Caki2 (cell line): Measurements from ENCODE around the gene PROKR1. TPM values are rescaled to one million over a fixed set of nuclear protein-coding genes. Genes with fewer than 3 reads are reported as not detected.
"Not testable (repeated sequence)": the region's sequence is repeated elsewhere in the genome, so short reads cannot be mapped to it uniquely, and the experiment has no call there.

ENCODE experiments used
- DNase-seq: peaks from one replicate; pipeline ENCODE4 v3.0.0-alpha.2; 2015; ENCODE audit warnings: low read depth
- in situ Hi-C: cut with HindIII; loops from 2 replicates; pipeline ENCODE4 v1.10.0; 2016; ENCODE audit warnings: low sequenced_read_pairs, low pct_unique_long_range_greater_than_20kb, mixed read lengths
- total RNA-seq: library from RNA; depleted of rRNA; stranded (reverse); fragments of >200 nt; shearing (Covaris generic); gene quantifications from 2 replicates; pipeline ENCODE4 v1.2.3, GENCODE V29; 2014; ENCODE audit warnings: low replicate concordance

Gene PROKR1
- total RNA-seq, 1 experiment from 2014 or later: not detected

DNA sequence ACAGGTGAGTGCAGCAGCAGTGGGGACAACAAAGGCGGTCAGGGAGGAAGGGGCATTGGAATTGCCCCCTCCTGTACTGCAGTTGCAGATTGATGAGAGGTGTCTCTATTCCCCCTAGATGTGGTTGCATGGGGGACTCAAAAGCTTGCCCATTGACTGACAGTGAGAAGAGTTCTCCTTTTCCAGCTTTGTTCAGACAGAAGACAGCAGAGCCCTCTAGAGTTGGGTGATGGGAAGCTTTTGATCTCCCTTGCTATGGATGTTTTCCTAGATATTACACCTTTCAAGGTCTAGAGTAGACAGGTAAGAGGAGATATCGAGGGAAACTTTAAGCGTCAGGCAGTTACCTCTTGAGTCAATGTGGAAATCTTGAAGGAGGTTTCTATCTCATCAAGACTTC lies 2.9 kb downstream of the PROKR1 start:
- no peak for DNase-seq
- in situ Hi-C loops: no loop called here

DNA sequence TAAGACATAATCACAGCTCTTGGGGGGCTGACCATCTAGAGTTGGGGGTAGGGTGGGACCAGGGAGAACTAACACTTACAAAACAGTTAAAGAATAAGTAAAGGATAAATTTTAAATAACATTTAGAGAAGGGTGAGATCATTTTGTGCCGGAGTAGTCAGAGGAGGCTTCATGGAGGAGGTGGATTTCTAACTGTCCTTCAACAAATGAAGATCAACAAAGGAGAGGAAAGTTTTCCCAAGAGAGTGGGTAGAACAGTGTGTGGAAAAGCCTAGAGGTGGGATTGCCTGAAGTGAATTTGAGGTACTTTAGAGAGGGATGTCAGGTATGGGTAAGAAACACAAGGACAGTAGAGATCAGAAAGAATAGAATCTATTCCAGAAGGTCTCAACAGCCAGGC lies 7.3 kb downstream of the PROKR1 start:
- no peak for DNase-seq
- in situ Hi-C loops: no loop called here

DNA sequence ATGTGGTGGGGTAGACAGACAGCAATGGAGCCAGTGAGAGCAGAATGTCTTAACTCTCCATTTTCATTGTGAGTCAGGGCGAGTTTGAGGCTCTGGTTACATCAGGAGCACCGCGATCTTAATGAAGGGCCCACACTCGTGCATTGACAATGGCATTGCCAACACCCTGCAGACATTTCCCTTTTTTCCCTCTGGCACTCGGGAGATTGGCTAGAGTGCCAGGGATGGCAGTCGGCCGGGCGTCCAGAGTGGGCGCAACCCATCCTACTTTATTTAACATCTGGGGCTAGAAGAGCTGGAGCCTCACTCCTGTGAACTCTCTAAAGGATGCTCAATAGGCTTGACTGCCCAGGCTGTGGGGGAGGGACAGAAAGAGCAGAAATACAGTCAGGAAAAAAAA lies 9.7 kb downstream of the PROKR1 start:
- in situ Hi-C loops: no loop called here
- DNase-seq: no peak

DNA sequence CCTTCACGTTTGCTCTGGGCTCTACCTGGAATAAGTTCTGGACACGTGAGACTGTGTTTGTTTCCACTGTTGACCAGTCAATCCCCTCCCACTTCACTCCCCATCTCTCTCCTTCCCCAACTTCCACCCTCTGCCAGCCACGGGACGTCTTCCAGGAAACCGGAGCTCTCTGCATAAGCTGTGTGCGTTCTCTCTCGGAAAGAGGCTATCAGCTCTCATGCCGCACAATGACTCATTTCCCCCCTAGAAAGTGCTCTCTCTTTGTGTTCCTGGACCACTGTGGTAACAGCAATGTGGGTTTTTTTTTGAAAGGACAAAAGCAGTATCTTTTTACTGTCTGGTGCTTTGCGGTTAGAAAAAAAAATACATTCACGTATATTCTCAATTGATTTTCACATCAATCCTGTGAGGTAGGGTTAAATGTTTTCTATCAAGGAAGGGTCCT lies 10.2 kb downstream of the PROKR1 start:
- no peak for DNase-seq
- in situ Hi-C loops: no loop called here

DNA sequence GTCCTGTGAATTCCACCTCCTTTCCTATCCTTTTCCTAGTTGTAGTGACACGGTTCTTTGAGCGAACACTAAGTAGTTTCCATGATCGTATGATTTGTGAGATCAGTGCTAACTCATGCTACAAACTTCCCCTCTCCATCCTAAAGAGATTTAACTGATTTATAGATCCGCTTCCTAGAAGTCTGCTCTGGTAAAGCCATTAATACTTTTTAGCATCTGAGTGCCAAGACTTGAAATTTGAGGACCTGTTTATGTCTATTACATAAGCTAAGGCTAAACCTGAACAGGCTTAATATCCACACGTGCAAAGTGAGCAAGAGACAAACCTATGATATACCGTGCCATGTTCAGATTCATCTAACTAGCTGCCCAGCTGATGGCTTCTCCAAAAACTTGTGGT lies 14.9 kb downstream of the PROKR1 start:
- in situ Hi-C loops: no loop called here

DNA sequence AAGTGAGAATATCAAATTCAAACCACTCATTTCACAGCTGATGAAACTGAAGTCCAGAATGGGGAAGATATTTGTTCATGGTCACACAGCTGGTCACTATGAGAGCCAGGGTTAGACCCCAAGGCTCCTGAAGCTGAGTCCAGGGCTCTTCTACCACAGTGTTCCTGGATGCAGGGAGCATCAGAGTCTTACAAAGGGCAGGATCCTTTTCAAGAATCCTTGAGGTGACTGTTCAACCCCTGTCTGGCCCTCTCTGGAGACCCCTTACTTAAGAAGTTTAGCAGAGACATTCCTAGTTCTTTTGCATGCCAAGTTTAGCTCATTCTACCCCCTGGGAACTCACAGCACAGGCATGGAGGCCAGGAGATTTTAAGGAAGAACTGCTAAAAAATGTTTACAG lies 15.7 kb downstream of the PROKR1 start:
- in situ Hi-C loops: no loop called here
- no peak for DNase-seq

More for the DNA sequence above, 14.9 kb downstream of the PROKR1 start:
- no peak for DNase-seq

DNA sequence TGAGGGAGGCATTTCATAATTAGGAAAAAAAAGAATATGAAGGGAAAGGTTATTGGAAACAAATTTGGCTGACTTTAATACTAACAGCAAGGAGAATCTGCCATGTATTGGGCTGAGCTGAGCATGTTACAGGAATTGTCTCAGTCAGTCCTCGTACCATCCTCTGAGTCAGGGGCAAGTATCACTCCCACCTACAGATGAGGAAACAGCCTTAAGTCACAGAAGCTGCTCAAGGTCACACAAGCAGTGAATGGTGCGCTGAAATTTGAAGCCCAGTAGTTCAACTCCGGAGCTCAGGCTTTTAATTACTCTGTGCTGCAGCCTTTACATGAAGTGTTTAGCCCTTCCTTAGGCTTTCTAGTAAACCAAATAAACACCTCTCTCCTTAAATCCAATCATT lies 17.3 kb downstream of the PROKR1 start:
- DNase-seq: no peak
- in situ Hi-C loops: no loop called here

DNA sequence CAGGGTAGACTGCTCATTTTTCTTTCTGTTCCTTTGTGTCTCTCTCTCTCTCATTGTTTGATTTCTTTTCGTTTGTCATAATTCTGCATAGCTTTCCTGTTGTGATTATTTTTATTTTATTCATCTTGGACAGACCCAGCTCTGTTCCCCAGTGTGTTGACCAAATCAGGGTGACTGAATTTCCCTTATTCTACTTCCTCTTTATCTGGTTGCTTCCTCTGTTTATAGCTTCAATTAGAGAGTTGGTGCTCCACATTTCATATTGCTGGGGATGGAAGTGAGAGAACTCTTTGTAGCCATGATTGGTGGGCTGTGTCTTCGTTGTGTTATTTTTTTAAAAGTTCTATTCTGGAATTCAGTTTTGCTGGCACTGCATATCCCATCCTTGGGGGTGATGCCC lies 19.1 kb downstream of the PROKR1 start:
- in situ Hi-C loops: no loop called here
- no peak for DNase-seq

DNA sequence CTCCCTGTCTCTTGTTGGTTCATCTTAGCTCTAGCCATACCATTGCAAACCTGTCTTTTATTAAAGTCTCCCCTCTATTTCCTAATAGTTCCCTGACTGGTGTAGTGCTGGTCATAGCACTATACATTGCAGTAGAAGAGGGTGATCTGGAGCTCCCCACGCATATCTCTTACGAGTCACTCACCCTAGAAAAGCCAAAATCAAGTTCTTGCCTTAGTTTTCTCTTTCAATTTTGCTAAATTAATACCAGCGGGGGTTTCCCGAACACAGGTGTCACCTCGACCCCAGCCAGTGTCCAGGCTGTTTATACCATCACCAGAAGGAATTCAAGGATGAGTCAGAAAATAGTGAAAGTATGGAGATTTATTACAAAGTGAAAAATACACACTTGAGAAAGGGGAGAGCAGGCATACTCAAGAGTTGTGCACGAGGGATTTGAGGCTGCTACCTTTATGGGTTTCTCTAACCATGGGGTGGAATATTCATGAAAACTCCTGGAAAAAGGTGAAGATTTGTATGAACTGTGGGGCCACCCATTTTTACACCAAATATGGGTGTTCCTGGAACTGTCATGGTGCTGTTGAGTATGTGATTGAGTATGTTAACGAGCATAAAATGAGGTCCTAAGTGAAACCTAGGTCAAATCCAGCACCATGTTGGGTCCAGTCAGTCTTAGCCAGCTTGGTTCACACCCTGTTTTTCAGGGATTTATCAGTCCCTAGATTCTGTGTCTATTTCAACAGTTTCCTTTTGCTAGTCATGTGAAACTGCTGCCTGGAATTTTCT lies 20.2 kb downstream of the PROKR1 start:
- in situ Hi-C loops: no loop called here
- no peak for DNase-seq

DNA sequence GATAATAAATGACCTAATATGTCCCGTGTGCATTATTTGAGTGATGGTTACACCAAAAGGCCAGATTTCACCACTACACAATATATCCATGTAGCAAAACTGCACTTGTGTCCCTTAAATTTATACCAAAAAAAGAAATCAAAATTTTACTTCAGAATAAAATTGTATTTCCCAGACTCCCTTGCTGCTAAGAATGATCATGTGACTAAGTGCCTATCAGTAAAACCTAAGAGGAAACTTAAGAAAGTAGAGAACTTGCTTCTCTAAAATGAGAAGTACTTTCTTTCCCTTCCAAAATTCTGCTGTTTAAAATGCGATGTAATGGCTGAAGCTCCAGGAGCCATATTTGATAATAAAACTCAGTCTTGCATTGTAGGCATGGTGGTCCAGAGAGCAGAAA lies 24.0 kb downstream of the PROKR1 start:
- in situ Hi-C loops: no loop called here
- DNase-seq: no peak

DNA sequence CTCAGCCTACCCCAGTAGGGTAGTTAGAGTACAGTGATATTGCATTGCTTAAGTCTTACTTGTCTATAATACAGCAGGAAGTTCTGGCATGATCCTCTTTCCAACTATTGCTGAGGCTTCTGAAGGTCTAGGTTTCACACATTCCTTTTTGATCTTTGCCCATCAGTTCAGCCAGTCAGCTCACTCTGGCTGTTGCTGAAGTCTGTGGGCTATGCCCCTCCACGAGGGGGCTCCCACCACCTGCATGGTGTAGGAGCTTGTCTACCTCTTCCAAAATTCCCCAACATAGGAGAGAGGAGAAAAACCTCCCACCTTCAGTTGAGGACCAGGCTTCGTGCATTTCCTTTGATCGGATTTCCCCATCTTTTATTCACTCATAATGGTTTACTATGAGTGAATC lies 26.3 kb downstream of the PROKR1 start:
- in situ Hi-C loops: no loop called here

DNA sequence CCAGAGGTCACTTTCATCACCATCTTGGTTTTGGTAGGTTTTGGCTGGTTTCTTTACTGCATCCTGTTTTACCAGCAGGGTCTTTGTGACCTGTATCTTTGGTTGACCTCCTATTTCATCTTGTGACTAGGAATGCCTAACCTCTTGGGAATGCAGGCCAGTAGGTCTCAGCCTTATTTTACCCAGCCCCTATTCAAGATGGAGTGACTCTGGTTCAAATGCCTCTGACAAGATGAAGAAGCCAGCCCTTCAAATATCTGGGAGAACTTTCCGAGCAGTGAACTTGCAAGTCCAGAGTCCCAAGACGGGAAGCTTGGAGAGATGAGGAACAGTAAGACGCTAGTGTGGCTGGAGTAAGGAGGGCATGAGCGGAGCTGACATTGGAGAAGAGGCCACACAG lies 28.6 kb downstream of the PROKR1 start:
- in situ Hi-C loops: no loop called here
- no peak for DNase-seq

More for the DNA sequence above, 26.3 kb downstream of the PROKR1 start:
- no peak for DNase-seq

DNA sequence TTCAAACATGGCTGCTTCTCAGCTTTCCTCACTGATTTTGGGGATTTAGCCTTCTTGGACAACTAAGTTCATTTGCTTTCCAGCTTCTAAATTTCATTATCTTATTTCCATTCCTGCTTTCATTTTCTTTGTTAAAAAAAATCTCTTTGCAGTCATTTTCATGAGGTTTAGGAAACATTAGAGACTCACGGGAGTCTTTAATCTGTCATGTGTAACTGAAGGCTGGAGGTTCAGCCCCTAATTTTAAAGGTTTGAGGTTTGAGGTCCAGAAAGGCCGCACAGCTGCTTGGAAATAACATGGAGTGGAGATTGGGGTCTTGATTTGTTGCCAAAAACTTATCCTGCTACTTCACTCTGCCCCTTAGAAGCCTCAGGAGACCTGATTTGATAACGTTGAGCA lies 30.3 kb downstream of the PROKR1 start:
- in situ Hi-C loops: no loop called here
- DNase-seq: no peak

DNA sequence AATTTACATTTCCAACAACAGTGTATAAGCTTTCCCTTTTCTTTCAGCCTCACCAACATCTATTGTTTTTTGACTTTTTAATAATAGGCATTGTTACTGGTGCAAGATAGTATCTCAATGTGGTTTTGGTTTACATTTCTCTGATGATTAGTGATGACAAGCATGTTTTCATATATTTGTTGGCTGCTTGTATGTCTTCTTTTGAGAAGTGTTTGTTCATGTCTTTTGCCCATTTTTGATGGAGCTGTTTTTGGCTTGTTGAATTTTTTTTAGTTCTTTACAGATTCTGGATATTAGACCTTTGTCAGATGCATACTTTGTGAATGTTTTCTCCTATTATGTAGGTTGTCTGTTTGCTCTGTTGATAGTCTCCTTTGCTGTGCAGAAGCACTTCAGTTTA lies 32.1 kb downstream of the PROKR1 start:
- in situ Hi-C loops: no loop called here

DNA sequence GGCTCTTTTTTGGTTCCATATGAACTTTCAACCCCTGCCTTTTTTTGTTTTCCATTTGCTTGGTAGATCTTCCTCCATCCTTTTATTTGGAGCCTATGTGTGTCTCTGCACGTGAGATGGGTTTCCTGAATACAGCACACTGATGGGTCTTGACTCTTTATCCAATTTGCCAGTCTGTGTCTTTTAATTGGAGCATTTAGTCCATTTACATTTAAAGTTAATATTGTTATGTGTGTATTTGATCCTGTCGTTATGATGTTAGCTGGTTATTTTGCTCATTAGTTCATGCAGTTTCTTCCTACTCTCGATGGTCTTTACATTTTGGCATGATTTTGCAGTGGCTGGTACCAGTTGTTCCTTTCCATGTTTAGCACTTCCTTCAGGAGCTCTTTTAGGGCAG lies 34.5 kb downstream of the PROKR1 start:
- in situ Hi-C loops, DNase-seq: not testable (repeated sequence)

More for the DNA sequence above, 32.1 kb downstream of the PROKR1 start:
- DNase-seq: no peak

DNA sequence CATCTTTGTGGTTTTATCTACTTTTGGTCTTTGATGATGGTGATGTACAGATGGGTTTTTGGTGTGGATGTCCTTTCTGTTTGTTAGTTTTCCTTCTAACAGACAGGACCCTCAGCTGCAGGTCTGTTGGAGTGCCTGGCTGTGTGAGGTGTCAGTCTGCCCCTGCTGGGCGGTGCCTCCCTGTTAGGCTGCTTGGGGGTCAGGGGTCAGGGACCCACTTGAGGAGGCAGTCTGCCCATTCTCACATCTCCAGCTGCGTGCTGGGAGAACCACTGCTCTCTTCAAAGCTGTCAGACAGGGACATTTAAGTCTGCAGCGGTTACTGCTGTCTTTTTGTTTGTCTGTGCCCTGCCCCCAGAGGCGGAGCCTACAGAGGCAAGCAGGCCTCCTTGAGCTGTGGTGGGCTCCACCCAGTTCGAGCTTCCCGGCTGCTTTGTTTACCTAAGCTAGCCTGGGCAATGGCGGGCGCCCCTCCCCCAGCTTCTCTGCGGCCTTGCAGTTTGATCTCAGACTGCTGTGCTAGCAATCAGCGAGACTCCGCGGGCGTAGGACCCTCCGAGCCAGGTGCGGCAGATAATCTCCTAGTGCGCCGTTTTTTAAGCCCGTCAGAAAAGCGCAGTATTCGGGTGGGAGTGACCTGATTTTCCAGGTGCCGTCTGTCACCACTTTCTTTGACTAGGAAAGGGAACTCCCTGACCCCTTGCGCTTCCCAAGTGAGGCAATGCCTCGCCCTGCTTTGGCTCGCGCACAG lies 36.0 kb downstream of the PROKR1 start:
- in situ Hi-C loops, DNase-seq: not testable (repeated sequence)

DNA sequence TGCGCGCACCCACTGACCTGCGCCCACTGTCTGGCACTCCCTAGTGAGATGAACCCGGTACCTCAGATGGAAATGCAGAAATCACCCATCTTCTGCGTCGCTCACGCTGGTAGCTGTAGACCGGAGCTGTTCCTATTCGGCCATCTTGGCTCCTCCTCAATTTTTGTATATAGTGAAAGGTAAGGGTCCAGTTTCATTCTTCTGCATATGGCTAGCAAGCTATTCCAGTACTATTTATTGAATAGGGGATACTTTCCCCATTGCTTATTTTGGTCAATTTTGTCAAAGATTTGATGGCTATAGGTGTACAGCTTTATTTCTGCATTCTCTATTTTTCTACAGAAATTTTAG lies 36.5 kb downstream of the PROKR1 start:
- DNase-seq, in situ Hi-C loops: not testable (repeated sequence)

DNA sequence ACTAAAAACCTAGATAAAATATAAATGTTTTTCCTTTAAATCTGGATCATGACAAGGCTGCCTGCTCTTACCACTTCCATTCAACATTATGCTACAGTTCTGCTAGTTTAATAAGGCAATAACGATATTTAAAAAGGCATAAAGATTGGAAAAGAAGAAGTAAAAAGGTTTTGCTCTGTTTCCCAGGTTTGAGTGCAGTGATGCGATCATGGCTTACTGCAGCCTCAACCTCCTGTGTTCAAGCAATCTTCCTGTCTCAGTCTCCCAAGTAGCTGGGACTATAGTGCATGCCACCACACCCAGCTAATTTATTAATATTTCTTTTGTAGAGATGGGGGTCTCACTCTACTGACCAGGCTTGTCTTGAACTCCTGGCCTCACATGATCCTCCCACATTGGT lies 40.8 kb downstream of the PROKR1 start:
- no peak for DNase-seq
- in situ Hi-C loops: no loop called here

DNA sequence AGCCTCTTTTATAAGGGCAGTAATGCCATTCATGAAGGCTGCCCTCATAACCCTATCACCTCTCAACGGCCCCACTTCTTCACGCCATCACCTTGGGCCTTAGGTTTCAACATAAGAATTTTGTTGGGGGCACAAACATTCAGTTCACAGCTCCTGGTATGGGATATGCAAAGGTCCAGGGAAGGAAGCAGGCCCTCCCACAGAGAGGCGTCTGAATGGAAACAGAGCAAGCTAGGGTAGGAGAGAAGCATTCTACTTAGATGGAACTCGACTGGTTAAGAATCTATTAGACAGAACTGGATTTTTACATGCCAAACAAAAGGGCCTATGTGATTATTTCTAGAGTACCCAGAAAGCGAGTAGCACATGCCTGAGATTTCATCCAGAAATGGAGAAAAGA lies 42.8 kb downstream of the PROKR1 start:
- in situ Hi-C loops: no loop called here

DNA sequence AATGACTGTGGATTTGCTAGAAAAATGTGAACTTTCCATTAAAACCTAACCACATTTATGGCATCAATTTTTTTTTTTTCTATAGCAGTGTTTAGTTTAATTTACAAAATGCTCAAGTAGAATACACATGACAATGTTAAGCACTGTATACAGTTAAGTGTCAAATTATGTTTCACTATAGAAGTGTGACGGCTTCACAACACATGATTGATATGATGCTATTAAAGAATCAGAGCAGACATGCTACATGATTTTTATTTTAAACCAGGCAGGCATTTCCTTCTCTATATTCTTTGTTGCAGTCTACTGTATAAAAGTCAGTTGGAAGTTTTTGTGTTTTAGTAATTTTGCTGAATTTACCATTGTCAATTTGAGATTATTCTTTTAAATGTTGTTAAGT lies 43.6 kb downstream of the PROKR1 start:
- no peak for DNase-seq
- in situ Hi-C loops: no loop called here

More for the DNA sequence above, 42.8 kb downstream of the PROKR1 start:
- no peak for DNase-seq
